HG03108 (cell line): ENCODE measurements around the gene MGST1.

Source experiments
- ATAC-seq: cut with Tn5 transposase; IDR thresholded peaks from one replicate; pipeline ENCODE4 v1.9.1; 2021; ENCODE audit warnings: moderate library complexity; ENCODE audit not compliant: unreplicated experiment

Gene MGST1

GRCh38 chr12:16347391-16348298 lies at the start of gene MGST1:
TSS of gene MGST1 (plus strand) at chr12:16347645. CDS start at chr12:16354253, 6,608 bp downstream.
- peak; percentile 55 for ATAC-seq

GRCh38 chr12:16299403-16299802 lies 48.0 kb upstream of the MGST1 start:
- ATAC-seq, result no peak

- no peak for ATAC-seq
Observed at GRCh38 chr12:16300122-16300521, 47.3 kb upstream of the MGST1 start.

GRCh38 chr12:16300736-16301135 lies 46.7 kb upstream of the MGST1 start:
- no peak for ATAC-seq

GRCh38 chr12:16303939-16304338 lies 43.5 kb upstream of the MGST1 start:
- ATAC-seq, result no peak

- no peak for ATAC-seq
Observed at GRCh38 chr12:16307856-16308475, 39.5 kb upstream of the MGST1 start.

GRCh38 chr12:16310934-16311333 lies 36.5 kb upstream of the MGST1 start:
- no peak for ATAC-seq

GRCh38 chr12:16323010-16323409 lies 24.4 kb upstream of the MGST1 start:
- ATAC-seq, result no peak

- ATAC-seq, result no peak
Observed at GRCh38 chr12:16323638-16324037, 23.8 kb upstream of the MGST1 start.

GRCh38 chr12:16324272-16324671 lies 23.2 kb upstream of the MGST1 start:
- ATAC-seq, result no peak

GRCh38 chr12:16324772-16325171 lies 22.7 kb upstream of the MGST1 start:
- ATAC-seq, result no peak

GRCh38 chr12:16325426-16325825 lies 22.0 kb upstream of the MGST1 start:
- ATAC-seq, result no peak

- ATAC-seq, result no peak
Observed at GRCh38 chr12:16327963-16328362, 19.5 kb upstream of the MGST1 start.

GRCh38 chr12:16329594-16329993 lies 17.9 kb upstream of the MGST1 start:
- ATAC-seq, result no peak

- no peak for ATAC-seq
Observed at GRCh38 chr12:16330560-16330959, 16.9 kb upstream of the MGST1 start.

- no peak for ATAC-seq
Observed at GRCh38 chr12:16331998-16332397, 15.4 kb upstream of the MGST1 start.

- ATAC-seq, result no peak
Observed at GRCh38 chr12:16335838-16336237, 11.6 kb upstream of the MGST1 start.

GRCh38 chr12:16344269-16344668 lies 3.2 kb upstream of the MGST1 start:
- ATAC-seq, result no peak

GRCh38 chr12:16345105-16345504 lies 2.3 kb upstream of the MGST1 start:
- ATAC-seq, result no peak

GRCh38 chr12:16346958-16347357 lies 487 bp upstream of the MGST1 start:
- ATAC-seq, result no peak

GRCh38 chr12:16348435-16349130 lies 1.1 kb downstream of the MGST1 start:
- peak; percentile 56 for ATAC-seq

GRCh38 chr12:16349131-16349460 lies 1.7 kb downstream of the MGST1 start:
- peak; percentile 27 for ATAC-seq
